GM12878 (cell line): ENCODE measurements around the gene MIA. TPM values are rescaled to one million over a fixed set of nuclear protein-coding genes. Genes with fewer than 3 reads are reported as not detected.

Experiments used
- ATAC-seq: fragments of 200-7000 bp; cut with Tn5 transposase; 3 replicates; pipeline ENCODE4 v1.9.1; 2020; ENCODE audit warnings: mild to moderate bottlenecking, moderate library complexity
- BruUV-seq: library from RNA; stranded (reverse); fragments of 400-500 nt; replicated peaks from 2 replicates; lab custom pipeline; 2021; lab: Mats Ljungman, UMichigan
- CTCF ChIA-PET: fragments of 300-600 bp; sonication (Branson Sonifier 250); formaldehyde crosslinking; extraction: SDS; loops from one replicate; lab custom pipeline; 2021; ENCODE audit warnings: inconsistent platforms; lab: Yijun Ruan, JAX
- POLR2A ChIA-PET: fragments of 350-600 bp; formaldehyde crosslinking; extraction: SDS; loops from one replicate; lab custom pipeline; 2021; ENCODE audit warnings: inconsistent platforms; lab: Charles Lee
- RAD21 ChIA-PET: fragments of 300-600 bp; sonication (Branson Sonifier 250); formaldehyde crosslinking; loops from one replicate; lab custom pipeline; 2023; ENCODE audit warnings: antibody characterized with exemption; ENCODE audit not compliant: unreplicated experiment; lab: Charles Lee
- SMC1A ChIA-PET: fragments of 300-600 bp; sonication (Branson Sonifier 250); formaldehyde crosslinking; loops from one replicate; lab custom pipeline; 2023; ENCODE audit not compliant: unreplicated experiment, uncharacterized antibody; lab: Charles Lee
- DNase-seq: peaks from one replicate; pipeline ENCODE4 v3.0.0-alpha.2; 2011; ENCODE audit warnings: low read depth, low spot score
- FAIRE-seq: peaks from 3 replicates; lab custom pipeline; 2011; peaks lifted over from hg19 to GRCh38; lab: Jason Lieb, UNC
- H2AFZ ChIP-seq: 2 replicates; pipeline ENCODE4 v1.6.0; 2011; ENCODE audit warnings: low read depth, low read length, control low read depth; ENCODE audit not compliant: control insufficient read depth
- H3K27ac ChIP-seq: 2 replicates; pipeline ENCODE4 v1.5.1; 2011; ENCODE audit warnings: control low read depth; ENCODE audit not compliant: control insufficient read depth, insufficient read depth
- H3K27me3 ChIP-seq, 2 experiments: replicated peaks in 1 of 2; 2 replicates each; pipeline versions ENCODE4 v1.6.0 to v1.6.1; 2011; ENCODE audit warnings: low read length in 1 of 2; ENCODE audit not compliant: control insufficient read depth in 2 of 2, insufficient read depth in 2 of 2
- H3K36me3 ChIP-seq, 2 experiments: 2 replicates each; pipeline ENCODE4 v1.5.1; 2011; ENCODE audit warnings: low read length in 1 of 2; ENCODE audit not compliant: control insufficient read depth in 2 of 2, insufficient read depth in 2 of 2
- H3K4me1 ChIP-seq: 2 replicates; pipeline ENCODE4 v1.6.1; 2011; ENCODE audit warnings: mild to moderate bottlenecking, low read length, moderate library complexity, mixed read lengths; ENCODE audit not compliant: control insufficient read depth, insufficient read depth
- H3K4me2 ChIP-seq: 2 replicates; pipeline ENCODE4 v1.6.0; 2011; ENCODE audit warnings: control low read depth; ENCODE audit not compliant: control insufficient read depth, insufficient read depth
- H3K4me3 ChIP-seq: fragments of 200-600 bp; sonication (generic); 2 replicates; pipeline ENCODE4 v1.5.1; 2016
- H3K79me2 ChIP-seq: 2 replicates; pipeline ENCODE4 v1.6.0; 2011; ENCODE audit warnings: low read length; ENCODE audit not compliant: control insufficient read depth, insufficient read depth
- H3K9ac ChIP-seq: 2 replicates; pipeline ENCODE4 v1.8.0; 2011; ENCODE audit warnings: low read length, control low read depth, mixed read lengths; ENCODE audit not compliant: control insufficient read depth, insufficient read depth
- H3K9me3 ChIP-seq: replicated peaks from 3 replicates; pipeline ENCODE4 v1.5.1; 2011; ENCODE audit warnings: mild to moderate bottlenecking, low read length; ENCODE audit not compliant: control insufficient read depth, insufficient read depth
- H4K20me1 ChIP-seq: 2 replicates; pipeline ENCODE4 v1.6.0; 2011; ENCODE audit not compliant: control insufficient read depth, insufficient read depth
- BCL3 ChIP-seq: IDR thresholded peaks from 2 replicates; pipeline ENCODE4 v1.6.1; 2011; ENCODE audit warnings: borderline replicate concordance, low read depth, mild to moderate bottlenecking, moderate library complexity, low read length; ENCODE audit not compliant: insufficient read depth, poor library complexity, severe bottlenecking
- BHLHE40 ChIP-seq, 2 experiments: fragments of 450-650 bp in 1 of 2; IDR thresholded peaks; 2 replicates each; pipeline ENCODE4 v1.6.1; 2011 to 2017; ENCODE audit warnings: low read depth in 2 of 2, borderline replicate concordance in 1 of 2, improper control_type of control experiment in 1 of 2, low read length in 1 of 2, mild to moderate bottlenecking in 1 of 2
- CEBPB ChIP-seq, 2 experiments: fragments of 150-350 bp in 1 of 2; IDR thresholded peaks; 2 replicates each; pipeline ENCODE4 v1.6.1; 2012 to 2014; ENCODE audit warnings: low read depth in 2 of 2, low read length in 2 of 2, borderline replicate concordance in 1 of 2, inconsistent platforms in 1 of 2
- HDAC2 ChIP-seq: fragments of 200-600 bp; sonication (generic); IDR thresholded peaks from 2 replicates; pipeline ENCODE4 v1.6.1; 2017
- MEF2B ChIP-seq: fragments of 450-650 bp; IDR thresholded peaks from 2 replicates; pipeline ENCODE4 v1.6.1; 2018; ENCODE audit warnings: mild to moderate bottlenecking, moderate library complexity; ENCODE audit not compliant: partially characterized antibody, poor library complexity, severe bottlenecking
- MTA3 ChIP-seq: IDR thresholded peaks from 2 replicates; pipeline ENCODE4 v1.6.1; 2012; ENCODE audit warnings: low read length, inconsistent platforms, borderline replicate concordance
- MXI1 ChIP-seq: fragments of 150-350 bp; IDR thresholded peaks from 2 replicates; pipeline ENCODE4 v1.6.1; 2011; ENCODE audit warnings: low read depth, mild to moderate bottlenecking, inconsistent platforms, low read length, improper control_type of control experiment
- PKNOX1 ChIP-seq: fragments of 450-650 bp; IDR thresholded peaks from 2 replicates; pipeline ENCODE4 v1.6.1; 2016; ENCODE audit warnings: mild to moderate bottlenecking
- PML ChIP-seq: IDR thresholded peaks from 2 replicates; pipeline ENCODE4 v1.6.1; 2012; ENCODE audit warnings: low read length, inconsistent platforms
- POLR2AphosphoS2 ChIP-seq: IDR thresholded peaks from 2 replicates; pipeline ENCODE4 v1.6.1; 2011; ENCODE audit warnings: low read depth, mild to moderate bottlenecking, low read length, improper control_type of control experiment, moderate library complexity
- POLR2AphosphoS5 ChIP-seq: IDR thresholded peaks from 2 replicates; pipeline ENCODE4 v1.6.1; 2011; ENCODE audit warnings: mild to moderate bottlenecking, low read length, inconsistent platforms
- PRDM15 ChIP-seq: fragments of 450-650 bp; formaldehyde crosslinking; IDR thresholded peaks from 2 replicates; pipeline ENCODE4 v1.4.0; 2020; ENCODE audit warnings: mild to moderate bottlenecking, moderate library complexity
- SMARCA5 ChIP-seq: fragments of 450-650 bp; IDR thresholded peaks from 2 replicates; pipeline ENCODE4 v1.6.1; 2017; ENCODE audit warnings: mild to moderate bottlenecking
- SPI1 ChIP-seq: IDR thresholded peaks from 2 replicates; pipeline ENCODE4 v1.6.1; 2011; ENCODE audit warnings: low read depth, mild to moderate bottlenecking, low read length, moderate library complexity, borderline replicate concordance; ENCODE audit not compliant: insufficient read depth
- ZNF217 ChIP-seq: fragments of 450-650 bp; IDR thresholded peaks from 2 replicates; pipeline ENCODE4 v1.6.1; 2017; ENCODE audit warnings: antibody characterized with exemption, mild to moderate bottlenecking
- WGBS: methylation state at CpG from one replicate; pipeline ENCODE4 v1.1.6; 2016; ENCODE audit warnings: low lambda C conversion rate; ENCODE audit not compliant: insufficient replicate concordance, insufficient coverage; ENCODE audit errors: missing lambda C conversion rate; 5-methylcytosine and 5-hydroxymethylcytosine counted together
- in situ Hi-C: fragments of 300-500 bp; cut with MboI; formaldehyde crosslinking; loops from 9 replicates; pipeline ENCODE4 v1.14.3; 2018; ENCODE audit warnings: mixed read lengths
- intact Hi-C: fragments of 100-400 bp; cut with micrococcal nuclease; formaldehyde crosslinking; loops from one replicate; pipeline ENCODE4 v1.14.2; 2022; ENCODE audit not compliant: unreplicated experiment
- polyA plus RNA-seq, 11 experiments: library from polyadenylated mRNA; depleted of rRNA in 4 of 11; unstranded in 6 of 11; stranded (reverse) in 5 of 11; fragments of >200 nt; fragmentation: Nextera tagmentation in 4 of 11; fragmentation: Illumina TruSeq in 1 of 11; extraction: Ambion mirVana in 4 of 11; extraction: Trizol in 1 of 11; gene quantifications; 1 replicate in 1 of 11; 2 replicates in 10 of 11; pipeline versions ENCODE4 v1.2.1 to v1.2.3, GENCODE V29; 2011 to 2016; ENCODE audit warnings: inconsistent platforms in 2 of 11, missing spikeins in 2 of 11, low read depth in 1 of 11
- total RNA-seq, 4 experiments: library from RNA; depleted of rRNA in 3 of 4; stranded (reverse); fragments of >200 nt in 3 of 4; fragmentation: Illumina TruSeq in 1 of 4; extraction: Trizol in 1 of 4; gene quantifications; 2 replicates each; pipeline versions ENCODE4 v1.2.1 to v1.2.3, GENCODE V29; 2013 to 2021

Gene MIA
- total and polyA plus RNA-seq, 10 of the 15 experiments (the other 5 are each of a cell fraction or from before 2014, with no cell fraction given), result 0.16 to 2.7 (median 1.4) TPM; not detected in 3

GRCh38 chr19:40733149-40733548 is 42.2 kb upstream of the MIA start:
- FAIRE-seq, result no peak
- Histone ChIP-seq H3K27me3 (no peaks in the 10 kb centered on the region), H3K36me3 (peaks cover 1 to 3% of the 10 kb centered on the region in 2 experiments; a peak in 3 of 4 replicates), H3K27ac (no peak overlapping the region), H2AFZ (no peak overlapping the region), H3K4me3 (no peak overlapping the region), H4K20me1 (no peaks in the 10 kb centered on the region), H3K9ac (no peak overlapping the region), H3K9me3 (no peaks in the 10 kb centered on the region), H3K4me2 (no peak overlapping the region), H3K79me2 (no peaks in the 10 kb centered on the region), H3K4me1 (no peaks in the 10 kb centered on the region)
- 89% methylated on average over 13 of the region's 13 CpGs for WGBS
- POLR2A ChIA-PET, result interaction anchor here (1.1 kb wide), 1 partner anchor 21 kb away, joined by 5 read pairs; no protein-coding TSS in a partner anchor
- DNase-seq, result no peak
- RAD21 ChIA-PET, result no interaction called here
- no peak for ATAC-seq
- intact Hi-C loops (no loop called here), in situ Hi-C loops (no loop called here)
- CTCF ChIA-PET, result interaction anchor here (0.8 to 2.5 kb wide), 3 partner anchors 12 to 86 kb away, joined by 3 to 9 read pairs (median 3); no protein-coding TSS in a partner anchor
- SMC1A ChIA-PET, result no interaction called here
- BruUV-seq, result no TSS peak
- TF ChIP-seq POLR2AphosphoS5 (no peak), PML (no peak), MXI1 (no peak), PKNOX1 (no peak), MTA3 (no peak), PRDM15 (CRISPR knock-in tag) (no peak), BHLHE40 (IDR thresholded peaks at IDR 0.05; ENCODE audit: borderline replicate concordance in 1 of 2, low read depth in 2 of 2, low read length in 1 of 2) (no peak), HDAC2 (no peak), MEF2B (no peak), SPI1 (no peak), ZNF217 (no peak), SMARCA5 (no peak), POLR2AphosphoS2 (no peak), CEBPB (IDR thresholded peaks at IDR 0.05; ENCODE audit: borderline replicate concordance in 1 of 2, low read depth in 2 of 2, low read length in 2 of 2) (no peak), BCL3 (no peak)
